Adrenal gland (tissue), 12 donors: ENCODE data around the gene CEP43. TPM values are rescaled to one million over a fixed set of nuclear protein-coding genes. Genes with fewer than 3 reads are reported as not detected.

Experiments
- DNase-seq, 7 donors: peaks; one replicate each; pipeline ENCODE4 v3.0.0-alpha.2; 2019 to 2020
- H3K27ac ChIP-seq, 5 donors: fragments of 200-600 bp; sonication (generic) in 4 of 5; 1 replicate in 3 of 5; 2 replicates in 2 of 5; pipeline versions ENCODE4 v1.5.1 to v1.8.0; 2016 to 2020; ENCODE audit warnings: mild to moderate bottlenecking in 1 of 5
- H3K27me3 ChIP-seq: fragments of 200-600 bp; 2 replicates; pipeline ENCODE4 v1.8.0; 2021
- H3K36me3 ChIP-seq, 2 donors: fragments of 200-600 bp; replicated peaks in 1 of 2; 1 replicate in 1 of 2; 2 replicates in 1 of 2; pipeline versions ENCODE4 v1.5.1 to v1.8.0; 2018 to 2022
- H3K4me1 ChIP-seq, 2 donors: fragments of 200-600 bp; replicated peaks in 1 of 2; 1 replicate in 1 of 2; 2 replicates in 1 of 2; pipeline versions ENCODE4 v1.5.1 to v1.8.0; 2018 to 2021
- H3K4me3 ChIP-seq, 4 donors: fragments of 200-600 bp; sonication (generic) in 3 of 4; one replicate each; pipeline ENCODE4 v1.5.1; 2016 to 2018
- H3K9me3 ChIP-seq, 3 donors: fragments of 200-600 bp; sonication (generic) in 1 of 3; replicated peaks in 1 of 3; 1 replicate in 2 of 3; 2 replicates in 1 of 3; pipeline versions ENCODE4 v1.5.1 to v1.8.0; 2016 to 2021
- CTCF ChIP-seq, 6 experiments: fragments of 450-650 bp in 4 of 6; fragments of 200-600 bp in 2 of 6; sonication (generic) in 1 of 6; IDR thresholded peaks; 1 replicate in 5 of 6; 2 replicates in 1 of 6; pipeline versions ENCODE4 v1.5.1 to v1.8.0; 2016 to 2021; ENCODE audit warnings: antibody characterized with exemption in 6 of 6, mild to moderate bottlenecking in 2 of 6, moderate library complexity in 1 of 6
- POLR2A ChIP-seq, 2 donors: fragments of 450-650 bp; IDR thresholded peaks; one replicate each; pipeline ENCODE4 v1.6.1; 2017; ENCODE audit warnings: antibody characterized with exemption in 2 of 2, mild to moderate bottlenecking in 2 of 2, moderate library complexity in 1 of 2
- WGBS, 4 donors: extraction: QIAGEN DNeasy Blood & Tissue Kit in 2 of 4; methylation state at CpG; one replicate each; pipeline versions ENCODE4 v1.1.5 to v1.1.7; 2013 to 2017; 5-methylcytosine and 5-hydroxymethylcytosine counted together
- intact Hi-C, 2 donors: fragments of 100-400 bp; cut with DNase I; formaldehyde crosslinking; loops; one replicate each; pipeline versions ENCODE4 v1.14.1 to v1.15.0; 2022 to 2023
- polyA plus RNA-seq, 3 donors: library from polyadenylated mRNA; stranded (reverse); fragments of 200-250 nt in 2 of 3; fragments of 350-450 nt in 1 of 3; fragmentation: Illumina TruSeq in 1 of 3; extraction: RNeasy Lipid Tissue Mini Kit (QIAGEN cat#74804) in 1 of 3; gene quantifications; one replicate each; pipeline ENCODE4 v1.2.3, GENCODE V29; 2013 to 2014
- total RNA-seq, 9 donors: library from RNA; depleted of rRNA in 4 of 9; stranded (reverse); fragments of >200 nt in 4 of 9; fragments of 120-200 nt in 1 of 9; fragmentation: NEBNext Ultra II Directional in 1 of 9; extraction: Animal tissue kit (Norgen Biotek cat#: 25700) in 1 of 9; gene quantifications; one replicate each; pipeline versions ENCODE4 v1.1.0 to v1.2.4, GENCODE V29; 2013 to 2023
- donor health status: healthy with polysubstance abuse.
- donor health status: Bipolar disorder and iron deficiency.
- donor health status: DM: yes; HTN: yes; CAD: no.
- donor health status: DM: no; HTN: no; CAD: no.
- donor health status: DM: no; HTN: no; CAD: no.
- donor health status: DM: yes; HTN: yes; CAD: no.

CEP43 gene
- total and polyA plus RNA-seq, 12 donors, result 10.1 to 36.7 (median 16.6) TPM

- H3K27ac ChIP-seq, result no peak overlapping the region
- H3K36me3 ChIP-seq, result no peaks in the 10 kb centered on the region
- H3K4me1 ChIP-seq, result no peaks in the 10 kb centered on the region
- WGBS, 4 donors, result 55 to 80% (median 73%) methylated on average over 8 of the region's 8 CpGs
- TF ChIP-seq CTCF (IDR thresholded peaks at IDR 0.05) (no peak), POLR2A (IDR thresholded peaks at IDR 0.05) (no peak)
- no peaks in the 10 kb centered on the region for H3K9me3 ChIP-seq
- H3K4me3 ChIP-seq, result no peak overlapping the region
- intact Hi-C loops, result no loop called here
- no peak for DNase-seq
- no peaks in the 10 kb centered on the region for H3K27me3 ChIP-seq
These were observed 29.7 kb upstream of the CEP43 start for GRCh38 chr6:166969390-166970002.

DNA sequence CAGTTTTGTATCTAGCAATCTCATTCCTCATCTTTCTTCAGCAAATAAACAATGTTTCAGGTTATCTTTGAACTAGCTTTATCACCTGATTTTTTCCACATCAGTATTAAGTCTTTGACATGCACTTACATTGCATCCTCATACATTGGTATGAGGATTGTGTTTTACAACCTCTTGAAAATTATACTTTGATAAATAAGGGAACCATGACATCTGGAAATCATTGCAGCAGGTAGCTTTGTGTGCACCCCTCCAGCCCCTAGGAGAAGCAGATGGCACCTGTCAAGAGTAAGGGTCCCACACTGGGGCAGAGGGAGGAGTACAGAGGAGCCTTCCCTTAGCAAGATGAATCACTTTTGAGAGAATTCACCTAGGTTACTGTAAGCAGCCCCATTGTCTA is 29.1 kb upstream of the CEP43 start:
- intact Hi-C loops, result no loop called here
- Histone ChIP-seq H3K27ac (no peak overlapping the region), H3K4me3 (no peak overlapping the region), H3K27me3 (no peaks in the 10 kb centered on the region), H3K36me3 (no peaks in the 10 kb centered on the region), H3K4me1 (no peaks in the 10 kb centered on the region), H3K9me3 (no peaks in the 10 kb centered on the region)
- no peak for DNase-seq
- TF ChIP-seq POLR2A (IDR thresholded peaks at IDR 0.05) (no peak), CTCF (IDR thresholded peaks at IDR 0.05) (no peak)

GRCh38 chr6:166970776-166971175 is 28.4 kb upstream of the CEP43 start:
- intact Hi-C loops, result no loop called here
- H3K9me3 ChIP-seq, result no peaks in the 10 kb centered on the region
- WGBS, 4 donors, result 88 to 98% (median 91%) methylated on average over 12 to 17 of the region's 17 CpGs

DNA sequence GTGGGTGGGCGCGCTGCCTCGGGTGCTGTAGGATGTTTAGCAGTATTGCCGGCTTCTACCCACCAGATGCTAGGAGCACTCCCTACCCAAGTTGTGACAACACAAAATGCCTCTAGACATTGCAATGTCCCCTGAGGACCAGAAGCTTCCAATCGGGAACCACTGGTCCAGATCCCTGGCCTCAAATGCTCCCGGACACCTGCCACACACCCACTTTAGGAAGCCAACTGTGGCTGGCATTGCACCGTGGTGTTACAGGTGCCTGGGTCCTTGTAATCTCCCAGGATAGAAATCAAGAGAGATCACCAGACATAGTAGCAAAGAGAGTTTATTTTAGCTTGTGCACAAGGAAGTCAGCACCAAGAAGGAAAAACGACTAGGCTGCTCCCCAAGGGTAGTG is 27.9 kb upstream of the CEP43 start:
- WGBS, 4 donors, result 89 to 95% (median 93%) methylated on average over 6 to 8 of the region's 8 CpGs
- Histone ChIP-seq H3K4me3 (no peak overlapping the region), H3K27me3 (no peaks in the 10 kb centered on the region), H3K4me1 (no peaks in the 10 kb centered on the region), H3K9me3 (no peaks in the 10 kb centered on the region), H3K36me3 (no peaks in the 10 kb centered on the region), H3K27ac (no peak overlapping the region)
- intact Hi-C loops, result no loop called here
- TF ChIP-seq CTCF (IDR thresholded peaks at IDR 0.05) (no peak), POLR2A (IDR thresholded peaks at IDR 0.05) (no peak)
- no peak for DNase-seq

More at GRCh38 chr6:166970776-166971175, 28.4 kb upstream of the CEP43 start:
- Histone ChIP-seq H3K36me3 (no peaks in the 10 kb centered on the region), H3K4me1 (no peaks in the 10 kb centered on the region), H3K27ac (no peak overlapping the region), H3K4me3 (no peak overlapping the region), H3K27me3 (no peaks in the 10 kb centered on the region)
- DNase-seq, result no peak
- TF ChIP-seq POLR2A (IDR thresholded peaks at IDR 0.05), result no peak

GRCh38 chr6:166972101-166972500 is 27.1 kb upstream of the CEP43 start:
- H3K27me3 ChIP-seq, result no peaks in the 10 kb centered on the region
- H3K36me3 ChIP-seq, result no peaks in the 10 kb centered on the region
- no peak overlapping the region for H3K27ac ChIP-seq
- DNase-seq, result no peak
- intact Hi-C loops, result no loop called here
- no peaks in the 10 kb centered on the region for H3K4me1 ChIP-seq
- TF ChIP-seq CTCF (IDR thresholded peaks at IDR 0.05), result no peak
- no peak for TF ChIP-seq POLR2A (IDR thresholded peaks at IDR 0.05)
- WGBS, 4 donors, result 95 to 100% (median 100%) methylated on average over 2 of the region's 2 CpGs
- no peak overlapping the region for H3K4me3 ChIP-seq
- no peaks in the 10 kb centered on the region for H3K9me3 ChIP-seq
